GM18868 (cell line): ENCODE data around the gene ACP4.
"Not testable (repeated sequence)": the region's sequence is repeated elsewhere in the genome, so short reads cannot be mapped to it uniquely, and the experiment has no call there.

Experiments
- ATAC-seq: cut with Tn5 transposase; IDR thresholded peaks from one replicate; pipeline ENCODE4 v1.9.1; 2021; ENCODE audit warnings: mild to moderate bottlenecking, moderate library complexity; ENCODE audit not compliant: unreplicated experiment

ACP4 gene

GRCh38 chr19:50796634-50797428 lies 6.6 kb downstream of the ACP4 start:
- ATAC-seq = no peak

- ATAC-seq = no peak
These were observed 7.2 kb downstream of the ACP4 start for GRCh38 chr19:50797429-50797780.

GRCh38 chr19:50797781-50798658 lies 7.8 kb downstream of the ACP4 start:
- ATAC-seq = no peak

GRCh38 chr19:50798659-50799546 lies 8.7 kb downstream of the ACP4 start:
- ATAC-seq = no peak

DNA sequence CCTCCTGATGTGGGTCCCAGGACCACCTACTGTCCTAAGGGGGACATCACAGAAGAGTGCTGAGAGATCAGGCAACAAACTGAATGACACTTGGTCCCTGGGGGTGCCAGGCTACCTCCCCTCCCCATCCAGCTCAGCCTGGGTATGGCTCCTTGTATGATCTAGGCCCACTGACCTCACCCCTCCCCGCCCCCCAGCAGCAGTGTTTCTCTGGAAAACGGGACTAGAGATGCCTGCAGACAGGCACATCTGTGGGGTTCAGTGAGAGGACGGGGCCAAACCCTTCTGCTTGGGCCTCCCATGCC lies 9.3 kb downstream of the ACP4 start:
- ATAC-seq = no peak

GRCh38 chr19:50801107-50801506 lies 10.9 kb downstream of the ACP4 start:
- no peak for ATAC-seq

DNA sequence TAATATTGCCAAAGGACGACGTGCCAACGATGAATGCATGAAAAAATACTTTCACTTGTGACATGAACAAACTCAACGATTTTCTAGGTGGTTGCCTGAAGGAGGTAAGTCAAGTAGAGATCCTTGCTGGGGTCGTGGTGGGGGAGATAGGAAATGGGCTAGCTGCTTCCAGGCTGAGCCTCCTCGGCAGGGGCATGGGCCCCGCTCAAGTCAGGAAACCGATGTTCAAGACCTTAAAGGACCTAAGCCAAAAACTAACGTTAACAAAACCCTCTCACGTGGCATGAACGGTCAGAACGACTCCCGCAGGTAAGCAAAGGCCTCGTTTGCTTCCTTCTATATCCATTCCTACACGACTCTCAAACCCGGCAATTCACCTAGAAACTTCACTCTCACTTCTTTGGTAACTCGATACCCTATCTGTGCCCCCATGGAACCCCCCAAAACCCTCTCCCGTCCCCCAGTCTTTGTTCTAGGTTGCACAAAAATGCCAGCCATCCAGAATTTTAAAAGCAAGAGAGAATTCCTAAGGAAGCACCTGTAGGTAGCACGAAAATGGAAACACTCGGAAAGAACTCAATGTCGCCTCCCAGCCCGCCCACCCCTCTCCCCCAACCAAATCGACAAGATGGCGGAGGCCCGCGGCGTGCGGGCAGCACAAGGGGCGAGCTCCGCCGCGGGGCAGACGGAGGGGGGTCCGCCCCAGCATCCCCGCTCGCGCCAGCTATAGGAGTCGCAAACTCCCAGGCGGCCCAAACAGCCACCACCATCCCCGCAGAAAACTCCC lies 13.6 kb downstream of the ACP4 start:
- ATAC-seq = no peak

DNA sequence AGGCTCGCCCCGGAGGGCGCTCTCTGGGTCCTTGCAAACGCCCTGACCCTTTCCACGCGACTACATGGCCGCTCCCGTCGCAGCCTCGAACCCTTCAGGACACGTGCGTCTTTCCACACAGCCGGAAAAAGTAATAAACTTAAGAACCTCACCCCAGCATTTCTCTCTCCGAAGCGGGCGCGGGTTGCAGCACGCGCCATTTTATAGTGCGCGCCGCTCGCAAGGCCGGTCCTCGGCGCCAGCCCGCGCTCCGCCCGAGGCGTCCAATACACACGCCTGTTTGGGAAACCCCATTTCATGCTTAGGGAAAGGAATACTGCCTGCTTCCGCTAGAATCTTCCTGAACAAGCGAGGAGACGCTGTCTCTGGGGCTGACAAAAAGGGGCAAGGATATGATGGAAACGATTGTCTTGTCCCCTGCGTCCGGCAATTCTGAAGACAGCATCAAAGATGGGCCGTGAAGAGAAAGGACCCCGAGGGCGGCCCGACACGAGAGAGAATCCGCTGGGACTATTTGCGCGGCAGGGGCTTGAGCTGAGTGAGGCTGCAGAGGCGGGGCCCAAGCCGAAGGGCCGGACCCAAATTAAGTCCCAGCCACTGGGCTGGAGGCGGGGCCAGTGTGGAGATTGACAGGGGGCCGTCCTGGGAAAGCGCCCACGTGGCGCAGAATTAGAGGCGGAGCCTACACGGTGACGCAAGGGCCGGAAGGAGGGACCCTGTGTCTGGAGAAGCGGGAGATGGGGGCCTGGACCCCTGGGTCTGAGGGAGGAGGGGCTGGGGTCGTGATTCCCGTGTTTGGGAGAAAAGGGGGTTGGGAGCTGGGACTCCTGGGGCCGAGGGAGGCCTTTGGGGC lies 14.4 kb downstream of the ACP4 start:
- ATAC-seq = peak; percentile 92

GRCh38 chr19:50808856-50809255 lies 18.6 kb downstream of the ACP4 start:
- ATAC-seq = no peak

GRCh38 chr19:50811622-50812238 lies 21.5 kb downstream of the ACP4 start:
- not testable (repeated sequence) for ATAC-seq

GRCh38 chr19:50812474-50812873 lies 22.3 kb downstream of the ACP4 start:
- no peak for ATAC-seq

- ATAC-seq = no peak
These were observed 24.7 kb downstream of the ACP4 start for GRCh38 chr19:50814883-50815282.

DNA sequence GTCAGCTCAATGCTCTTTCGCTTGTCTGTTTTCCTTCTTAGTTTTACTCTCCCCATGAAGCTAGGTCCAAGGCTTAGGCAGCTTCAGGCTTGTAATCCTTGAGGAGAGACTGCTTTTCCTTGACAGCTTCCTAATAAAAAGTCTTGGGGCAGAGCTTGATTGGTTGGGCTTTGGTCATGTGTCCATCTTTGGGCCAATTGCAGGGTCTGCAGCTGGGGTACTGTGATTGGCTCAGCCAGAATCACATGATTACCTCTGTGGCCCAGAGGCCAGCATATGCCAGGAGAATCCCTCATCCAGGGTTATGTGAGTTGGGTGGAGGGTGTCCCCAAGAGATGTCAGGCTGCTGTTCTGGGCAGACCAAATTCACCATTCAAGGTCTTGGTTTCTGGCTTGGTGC lies 25.2 kb downstream of the ACP4 start:
- no peak for ATAC-seq

- ATAC-seq = peak; percentile 57
These were observed 28.0 kb downstream of the ACP4 start for GRCh38 chr19:50817941-50818858.

DNA sequence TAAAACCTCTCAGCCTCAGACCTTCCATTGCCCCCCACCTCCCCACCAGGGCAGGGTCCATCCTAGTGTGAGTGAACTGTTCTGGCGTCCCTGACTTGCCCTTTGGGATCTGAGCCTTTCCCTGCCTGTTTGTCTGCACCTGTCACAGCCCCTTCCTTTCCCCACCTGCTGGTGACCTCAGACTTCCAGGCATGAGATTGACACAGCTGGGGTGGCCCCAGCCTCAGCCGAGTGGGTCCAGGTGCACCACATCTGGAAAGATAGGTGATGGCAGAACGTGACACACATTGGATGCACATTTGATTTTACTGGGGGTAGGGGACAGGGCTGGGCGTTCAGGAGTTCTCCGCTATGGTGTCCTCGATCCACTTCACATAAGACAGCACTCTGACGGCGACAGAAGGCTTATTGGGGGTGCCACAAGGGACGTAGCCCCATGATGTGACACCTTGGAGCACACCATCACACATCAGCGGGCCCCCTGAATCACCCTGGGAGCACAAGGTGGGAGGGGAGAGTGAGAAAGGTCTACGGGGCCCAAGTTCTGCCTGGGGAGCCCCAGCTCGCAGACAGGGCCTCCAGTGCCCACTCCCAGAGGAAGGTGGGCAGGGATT lies 28.8 kb downstream of the ACP4 start:
- no peak for ATAC-seq

- ATAC-seq = no peak
These were observed 29.4 kb downstream of the ACP4 start for GRCh38 chr19:50819636-50820035.

GRCh38 chr19:50820086-50820485 lies 29.9 kb downstream of the ACP4 start:
- no peak for ATAC-seq
